GM12892 (cell line): ENCODE data around the gene GPR89A.

Experiments used
- POLR2A ChIP-seq: IDR thresholded peaks from 2 replicates; pipeline ENCODE4 v1.6.1; 2011; ENCODE audit warnings: low read depth, low read length, control low read depth
- POLR2AphosphoS5 ChIP-seq: IDR thresholded peaks from 2 replicates; pipeline ENCODE4 v1.6.1; 2011; ENCODE audit warnings: low read depth, low read length, control low read depth
- TAF1 ChIP-seq: IDR thresholded peaks from 2 replicates; pipeline ENCODE4 v1.6.1; 2011; ENCODE audit warnings: low read depth, mild to moderate bottlenecking, control low read depth, low read length, borderline replicate concordance

GRCh38 chr1:145706086-145706664, 98.4 kb downstream of the GPR89A start:
- TF ChIP-seq POLR2A, result no peak
- TF ChIP-seq POLR2AphosphoS5, result no peak
- TF ChIP-seq TAF1, result no peak
